Nephron progenitor cell (in vitro differentiated cells): ENCODE results near the gene PTMS.
A peak's percentile ranks its signal among the peaks of the same experiment; 100 is the strongest.

Experiments used
- DNase-seq: peaks from one replicate; pipeline ENCODE4 v3.0.0; 2021
- H3K27ac Mint-ChIP-seq: 2 replicates; pipeline ENCODE4 v1.8.0; 2021; ENCODE audit warnings: mild to moderate bottlenecking, moderate library complexity, mixed read lengths
- H3K27me3 Mint-ChIP-seq: 2 replicates; pipeline ENCODE4 v1.8.0; 2021; ENCODE audit warnings: mild to moderate bottlenecking, low read depth, mixed read lengths; ENCODE audit not compliant: poor library complexity
- H3K36me3 Mint-ChIP-seq: 2 replicates; pipeline ENCODE4 v1.8.0; 2021; ENCODE audit warnings: low read depth, mixed read lengths
- H3K4me1 Mint-ChIP-seq: 2 replicates; pipeline ENCODE4 v1.8.0; 2021; ENCODE audit warnings: mixed read lengths
- H3K4me3 Mint-ChIP-seq: 2 replicates; pipeline ENCODE4 v1.8.0; 2021; ENCODE audit warnings: mild to moderate bottlenecking, moderate library complexity, mixed read lengths
- H3K9me3 Mint-ChIP-seq: 2 replicates; pipeline ENCODE4 v1.8.0; 2021; ENCODE audit warnings: mild to moderate bottlenecking, moderate library complexity, mixed read lengths
- TF ChIP-seq, protein P1 (sequence below): fragments of 200-600 bp; sonication (generic); IDR thresholded peaks from 2 replicates; pipeline ENCODE4 v1.5.0; 2021; ENCODE audit warnings: antibody characterized with exemption

PTMS gene

DNA sequence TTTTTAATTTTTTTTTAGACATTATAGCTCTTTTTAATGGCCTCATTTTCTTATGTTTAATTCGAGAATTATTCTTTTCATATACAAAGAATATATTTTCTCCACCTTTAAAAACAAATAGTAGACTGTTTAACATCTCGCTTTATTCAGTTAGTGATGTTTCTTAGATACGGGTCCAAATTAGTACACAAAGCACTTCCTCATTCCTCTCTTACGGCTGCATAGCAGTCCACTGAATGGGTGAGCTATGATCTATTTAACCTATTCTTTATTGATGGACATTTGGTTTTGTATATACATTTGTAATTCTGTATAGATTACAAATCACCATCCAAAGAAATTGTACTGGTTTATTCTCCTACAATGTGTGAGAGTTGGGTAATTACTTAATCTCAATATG lies 47.2 kb downstream of the PTMS start:
- Mint-ChIP-seq H3K27ac (no peak overlapping the region), H3K27me3 (peaks cover 6% of the 10 kb centered on the region), H3K9me3 (no peaks in the 10 kb centered on the region), H3K36me3 (no peaks in the 10 kb centered on the region), H3K4me1 (peaks cover 55% of the 10 kb centered on the region), H3K4me3 (no peak overlapping the region)
- TF ChIP-seq, protein P1, sequence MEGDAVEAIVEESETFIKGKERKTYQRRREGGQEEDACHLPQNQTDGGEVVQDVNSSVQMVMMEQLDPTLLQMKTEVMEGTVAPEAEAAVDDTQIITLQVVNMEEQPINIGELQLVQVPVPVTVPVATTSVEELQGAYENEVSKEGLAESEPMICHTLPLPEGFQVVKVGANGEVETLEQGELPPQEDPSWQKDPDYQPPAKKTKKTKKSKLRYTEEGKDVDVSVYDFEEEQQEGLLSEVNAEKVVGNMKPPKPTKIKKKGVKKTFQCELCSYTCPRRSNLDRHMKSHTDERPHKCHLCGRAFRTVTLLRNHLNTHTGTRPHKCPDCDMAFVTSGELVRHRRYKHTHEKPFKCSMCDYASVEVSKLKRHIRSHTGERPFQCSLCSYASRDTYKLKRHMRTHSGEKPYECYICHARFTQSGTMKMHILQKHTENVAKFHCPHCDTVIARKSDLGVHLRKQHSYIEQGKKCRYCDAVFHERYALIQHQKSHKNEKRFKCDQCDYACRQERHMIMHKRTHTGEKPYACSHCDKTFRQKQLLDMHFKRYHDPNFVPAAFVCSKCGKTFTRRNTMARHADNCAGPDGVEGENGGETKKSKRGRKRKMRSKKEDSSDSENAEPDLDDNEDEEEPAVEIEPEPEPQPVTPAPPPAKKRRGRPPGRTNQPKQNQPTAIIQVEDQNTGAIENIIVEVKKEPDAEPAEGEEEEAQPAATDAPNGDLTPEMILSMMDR: no peak
- no peak for DNase-seq

DNA sequence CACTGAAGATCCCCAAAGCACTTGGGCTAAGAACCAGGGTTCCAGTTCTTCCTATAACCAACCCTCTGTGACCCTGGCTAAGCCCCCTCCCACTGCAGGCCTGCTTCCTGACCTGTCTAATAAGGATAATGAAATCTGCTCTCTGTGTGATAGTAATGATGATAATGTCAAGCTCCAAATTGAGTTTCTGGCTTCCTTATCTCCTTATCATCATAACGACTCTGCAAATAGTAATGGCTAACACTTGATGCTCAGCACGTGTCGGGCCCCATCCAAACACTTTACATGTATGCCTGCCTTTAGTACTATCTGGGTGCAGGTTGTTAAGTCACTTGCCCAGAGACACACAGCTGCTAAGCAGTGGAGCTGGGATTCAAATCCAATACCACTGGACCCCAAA lies 50.4 kb downstream of the PTMS start:
- H3K4me3 Mint-ChIP-seq: no peak overlapping the region
- TF ChIP-seq, protein P1: no peak

DNA sequence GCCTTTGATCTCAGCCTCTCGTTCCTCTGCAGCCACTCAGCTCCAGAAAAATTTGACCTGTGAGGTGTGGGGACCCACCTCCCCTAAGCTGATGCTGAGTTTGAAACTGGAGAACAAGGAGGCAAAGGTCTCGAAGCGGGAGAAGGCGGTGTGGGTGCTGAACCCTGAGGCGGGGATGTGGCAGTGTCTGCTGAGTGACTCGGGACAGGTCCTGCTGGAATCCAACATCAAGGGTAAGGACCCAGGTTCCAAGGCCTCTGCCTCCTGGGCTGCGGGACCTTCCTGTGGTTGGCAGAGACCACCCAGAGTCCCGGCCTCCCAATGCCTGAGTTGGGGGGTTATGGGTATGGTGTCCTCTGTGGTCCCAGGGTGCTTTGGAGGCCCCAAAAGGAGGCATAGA lies 50.9 kb downstream of the PTMS start:
- peaks cover 6% of the 10 kb centered on the region for H3K27me3 Mint-ChIP-seq
- TF ChIP-seq, protein P1: no peak
- H3K4me3 Mint-ChIP-seq: no peak overlapping the region
- H3K27ac Mint-ChIP-seq: peak overlapping the region; percentile 62
- no peak for DNase-seq
- no peaks in the 10 kb centered on the region for H3K36me3 Mint-ChIP-seq
- peaks cover 64% of the 10 kb centered on the region for H3K4me1 Mint-ChIP-seq
- H3K9me3 Mint-ChIP-seq: no peaks in the 10 kb centered on the region

More for the DNA sequence above, 50.4 kb downstream of the PTMS start:
- peaks cover 61% of the 10 kb centered on the region for H3K4me1 Mint-ChIP-seq
- peaks cover 6% of the 10 kb centered on the region for H3K27me3 Mint-ChIP-seq
- H3K27ac Mint-ChIP-seq: peak overlapping the region; percentile 62
- no peaks in the 10 kb centered on the region for H3K36me3 Mint-ChIP-seq
- no peak for DNase-seq
- H3K9me3 Mint-ChIP-seq: no peaks in the 10 kb centered on the region

DNA sequence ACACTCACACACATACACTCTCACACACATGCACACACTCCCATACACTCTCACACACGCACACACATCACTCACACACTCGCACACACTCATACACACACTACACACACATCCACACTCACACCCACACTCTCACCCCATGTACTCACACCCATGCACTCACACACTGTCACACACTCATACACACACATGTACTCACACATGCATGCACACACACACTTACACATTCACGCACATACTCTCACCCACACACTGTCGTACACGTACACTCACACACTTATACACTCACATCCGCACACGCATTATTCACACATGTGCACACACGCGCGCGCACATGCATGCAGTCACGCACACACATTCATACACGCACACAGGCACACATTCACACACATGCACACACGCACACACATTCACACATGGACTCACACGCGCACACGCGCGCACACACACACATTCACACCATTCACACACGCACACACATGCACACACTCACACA lies 51.5 kb downstream of the PTMS start:
- peaks cover 70% of the 10 kb centered on the region for H3K4me1 Mint-ChIP-seq
- no peak for DNase-seq
- TF ChIP-seq, protein P1: no peak
- H3K36me3 Mint-ChIP-seq: no peaks in the 10 kb centered on the region
- peak overlapping the region; percentile 22 for H3K4me3 Mint-ChIP-seq
- H3K9me3 Mint-ChIP-seq: no peaks in the 10 kb centered on the region
- peaks cover 7% of the 10 kb centered on the region for H3K27me3 Mint-ChIP-seq
- peak overlapping the region; percentile 64 for H3K27ac Mint-ChIP-seq

DNA sequence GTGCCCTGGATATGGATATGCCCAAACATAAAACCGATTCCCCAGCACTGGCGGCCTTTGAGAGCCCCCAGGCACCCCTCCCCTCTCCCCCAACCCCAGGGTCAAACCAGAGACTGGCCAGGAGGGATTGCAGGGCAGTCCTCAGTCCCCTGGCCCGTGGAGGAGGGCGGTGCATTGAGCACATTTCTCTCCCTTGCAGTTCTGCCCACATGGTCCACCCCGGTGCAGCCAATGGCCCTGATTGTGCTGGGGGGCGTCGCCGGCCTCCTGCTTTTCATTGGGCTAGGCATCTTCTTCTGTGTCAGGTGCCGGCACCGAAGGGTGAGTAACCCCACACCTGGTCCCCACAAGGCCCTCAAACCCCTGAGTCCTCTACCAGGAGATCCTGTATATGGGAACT lies 52.1 kb downstream of the PTMS start:
- TF ChIP-seq, protein P1: no peak
- peak overlapping the region; percentile 80 for H3K27ac Mint-ChIP-seq
- DNase-seq: peak; percentile 39
- H3K27me3 Mint-ChIP-seq: peaks cover 10% of the 10 kb centered on the region
- no peaks in the 10 kb centered on the region for H3K9me3 Mint-ChIP-seq
- no peaks in the 10 kb centered on the region for H3K36me3 Mint-ChIP-seq
- H3K4me1 Mint-ChIP-seq: peaks cover 75% of the 10 kb centered on the region
- H3K4me3 Mint-ChIP-seq: peak overlapping the region; percentile 22

DNA sequence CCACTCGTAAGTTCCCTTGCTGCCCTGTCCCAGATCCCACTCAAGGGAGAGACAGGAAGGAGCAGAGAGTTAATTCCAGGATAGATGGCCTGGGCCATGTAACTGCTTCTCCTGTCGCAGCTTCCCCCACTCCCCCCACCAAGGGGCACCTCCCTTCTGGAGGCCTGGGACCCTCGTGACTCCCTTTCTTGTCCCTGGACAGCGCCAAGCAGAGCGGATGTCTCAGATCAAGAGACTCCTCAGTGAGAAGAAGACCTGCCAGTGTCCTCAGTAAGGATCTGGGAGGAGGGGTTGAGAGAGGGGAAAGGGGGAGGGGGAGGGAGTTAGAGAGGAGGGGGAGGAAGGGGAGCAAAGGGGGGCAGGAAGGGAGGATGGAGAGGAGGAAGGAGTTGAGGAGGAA lies 52.5 kb downstream of the PTMS start:
- H3K4me3 Mint-ChIP-seq: peak overlapping the region; percentile 22
- H3K27ac Mint-ChIP-seq: peak overlapping the region; percentile 80
- no peaks in the 10 kb centered on the region for H3K36me3 Mint-ChIP-seq
- TF ChIP-seq, protein P1: no peak
- H3K9me3 Mint-ChIP-seq: no peaks in the 10 kb centered on the region
- peaks cover 79% of the 10 kb centered on the region for H3K4me1 Mint-ChIP-seq
- peaks cover 10% of the 10 kb centered on the region for H3K27me3 Mint-ChIP-seq
- no peak for DNase-seq
